Embryonic facial prominence (tissue), 1 donor: ENCODE measurements around the gene PRICKLE2.

Experiments used
- DNase-seq: peaks from one replicate; pipeline ENCODE4 v3.0.0-alpha.2; 2016; ENCODE audit errors: extremely low spot score

Gene PRICKLE2

DNA sequence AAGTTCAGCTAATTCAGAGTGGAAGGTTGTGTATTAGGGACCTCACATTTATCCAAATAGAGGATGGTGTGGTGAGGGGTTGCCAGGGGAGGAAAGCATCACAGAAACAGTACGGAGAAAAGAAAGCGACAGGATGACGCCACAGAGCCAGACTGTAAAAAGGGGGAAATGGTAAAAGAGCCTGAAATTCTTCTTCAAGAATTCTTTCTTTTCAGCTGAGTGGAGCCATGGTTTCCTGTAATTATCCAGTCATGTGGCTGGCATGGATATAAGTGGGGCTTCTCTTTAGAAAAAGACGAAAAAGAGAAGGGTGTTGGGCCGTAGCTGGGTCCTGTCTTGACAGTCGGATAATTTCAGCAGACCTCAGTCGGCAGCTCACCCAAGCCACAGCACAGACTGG, 177.5 kb downstream of the PRICKLE2 start:
- DNase-seq = peak; percentile 48

DNA sequence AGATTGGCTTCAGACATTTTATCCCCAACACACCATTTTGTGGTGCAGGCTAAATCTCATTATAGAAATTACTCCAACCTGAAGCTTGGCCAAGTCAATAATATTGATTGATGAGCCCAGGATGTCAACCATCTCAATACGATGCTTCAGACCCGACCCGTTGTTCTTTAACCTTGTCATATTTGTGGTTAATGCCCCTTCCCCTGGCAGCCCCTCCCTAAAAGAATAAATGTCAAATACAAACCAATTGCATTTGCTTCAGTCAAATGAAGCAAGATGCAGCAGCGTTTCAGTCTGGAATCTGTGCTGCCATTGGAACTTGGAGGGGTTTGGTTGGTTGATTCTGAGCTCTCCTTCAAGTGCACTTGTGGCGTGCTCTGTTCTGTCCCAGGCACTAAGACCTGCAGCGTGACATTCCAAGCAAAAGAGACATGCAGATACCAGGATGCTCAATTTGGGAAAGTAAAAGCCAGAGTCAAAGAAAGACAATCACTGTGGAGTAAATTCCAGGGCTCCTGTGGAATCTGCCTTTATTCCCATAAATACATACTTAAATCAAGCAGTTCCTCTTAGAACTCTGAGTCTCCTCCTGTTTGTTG, 178.2 kb downstream of the PRICKLE2 start:
- DNase-seq = no peak

DNA sequence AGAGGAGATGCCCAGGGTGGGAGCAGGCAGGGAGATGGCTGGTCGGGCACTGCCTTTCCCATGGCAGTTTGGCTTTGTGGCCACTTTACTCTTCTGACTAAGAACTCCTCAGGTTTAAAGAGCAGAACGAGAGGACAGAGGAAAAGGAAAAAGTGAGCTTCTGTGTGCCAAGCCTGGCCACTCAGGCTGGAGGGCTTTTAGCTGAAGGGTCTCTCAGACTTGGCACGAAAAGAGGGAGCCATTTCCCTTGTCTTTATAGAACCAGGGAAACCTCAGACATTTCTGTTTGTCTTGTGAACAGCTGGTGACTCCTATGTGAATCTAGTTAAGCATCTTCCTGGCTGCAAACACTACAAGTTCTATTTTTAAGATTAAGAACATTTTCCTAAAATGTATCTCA, 178.7 kb downstream of the PRICKLE2 start:
- no peak for DNase-seq

DNA sequence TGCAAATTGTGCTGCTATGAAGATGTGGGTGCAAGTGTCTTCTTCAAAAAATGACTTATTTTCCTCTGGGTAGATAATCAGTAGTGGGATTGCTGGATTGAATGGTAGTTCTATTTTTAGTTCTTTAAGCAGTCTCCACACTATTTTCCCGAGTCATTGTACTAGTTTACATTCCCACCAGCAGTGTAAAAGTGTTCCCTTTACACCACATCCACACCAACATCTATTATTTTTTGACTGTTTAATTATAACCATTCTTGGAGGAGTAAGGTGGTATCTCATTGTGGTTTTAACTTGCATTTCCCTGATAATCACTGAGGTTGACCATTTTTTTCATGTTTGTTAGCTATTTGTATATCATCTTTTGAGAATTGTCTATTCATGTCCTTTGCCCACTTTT, 182.3 kb downstream of the PRICKLE2 start:
- DNase-seq = no peak
